Mesothelial cell of epicardium (in vitro differentiated cells): ENCODE measurements around the gene TRAF6. TPM values are rescaled to one million over a fixed set of nuclear protein-coding genes. Genes with fewer than 3 reads are reported as not detected.
"Not testable (repeated sequence)": the region's sequence is repeated elsewhere in the genome, so short reads cannot be mapped to it uniquely, and the experiment has no call there.

Experiments
- DNase-seq, 2 experiments: peaks; one replicate each; pipeline ENCODE4 v3.0.0; 2021; ENCODE audit warnings: low spot score in 2 of 2; ENCODE audit not compliant: unreplicated experiment in 2 of 2
- H3K27ac Mint-ChIP-seq: 2 replicates; pipeline ENCODE4 v1.8.0; 2021; ENCODE audit warnings: mixed read lengths
- H3K27me3 Mint-ChIP-seq: 2 replicates; pipeline ENCODE4 v1.8.0; 2021; ENCODE audit warnings: low read depth, mixed read lengths
- H3K36me3 Mint-ChIP-seq: 2 replicates; pipeline ENCODE4 v1.8.0; 2021; ENCODE audit warnings: mixed read lengths
- H3K4me1 Mint-ChIP-seq: 2 replicates; pipeline ENCODE4 v1.8.0; 2021; ENCODE audit warnings: mixed read lengths
- H3K4me3 Mint-ChIP-seq: 2 replicates; pipeline ENCODE4 v1.8.0; 2021; ENCODE audit warnings: mild to moderate bottlenecking, moderate library complexity, mixed read lengths
- H3K9me3 Mint-ChIP-seq: 2 replicates; pipeline ENCODE4 v1.8.0; 2021; ENCODE audit warnings: mixed read lengths
- CTCF ChIP-seq: fragments of 200-600 bp; sonication (generic); IDR thresholded peaks from one replicate; pipeline ENCODE4 v1.5.0; 2021; ENCODE audit warnings: antibody characterized with exemption; ENCODE audit not compliant: unreplicated experiment
- total RNA-seq: library from RNA; stranded (reverse); gene quantifications from 3 replicates; pipeline ENCODE4 v1.2.1, GENCODE V29; 2021

TRAF6 gene
- 16.6 to 17.8 TPM (median 17.4 TPM) in 3 replicates for total RNA-seq

- peak; percentile 86 to 96 for DNase-seq
- H3K36me3 Mint-ChIP-seq, result no peaks in the 10 kb centered on the region
- peaks cover 13% of the 10 kb centered on the region for H3K27me3 Mint-ChIP-seq
- peak within 1 kb of the TSS; percentile 99 for H3K27ac Mint-ChIP-seq
- peaks cover 13% of the 10 kb centered on the region for H3K9me3 Mint-ChIP-seq
- peaks cover 30% of the 10 kb centered on the region for H3K4me1 Mint-ChIP-seq
- H3K4me3 Mint-ChIP-seq, result peak within 1 kb of the TSS; percentile 100
- peak; percentile 92 for TF ChIP-seq CTCF
Measured at GRCh38 chr11:36509694-36510593, at the start of gene TRAF6. Gene TRAF6, minus strand, starts transcription at chr11:36510272. Its CDS starts 8,757 bp downstream, at chr11:36501515.

- peaks cover 15% of the 10 kb centered on the region for H3K9me3 Mint-ChIP-seq
- no peak overlapping the region for H3K27ac Mint-ChIP-seq
- H3K4me1 Mint-ChIP-seq, result no peaks in the 10 kb centered on the region
- H3K36me3 Mint-ChIP-seq, result no peaks in the 10 kb centered on the region
- no peak for TF ChIP-seq CTCF
- DNase-seq, result no peak
- peaks cover 10% of the 10 kb centered on the region for H3K27me3 Mint-ChIP-seq
- no peak overlapping the region for H3K4me3 Mint-ChIP-seq
Measured at GRCh38 chr11:36558571-36559413, 48.7 kb upstream of the TRAF6 start.

GRCh38 chr11:36557991-36558390 is 47.9 kb upstream of the TRAF6 start:
- Mint-ChIP-seq H3K4me3 (no peak overlapping the region), H3K9me3 (peaks cover 15% of the 10 kb centered on the region), H3K4me1 (no peaks in the 10 kb centered on the region), H3K36me3 (no peaks in the 10 kb centered on the region), H3K27me3 (peaks cover 10% of the 10 kb centered on the region), H3K27ac (no peak overlapping the region)
- no peak for TF ChIP-seq CTCF
- no peak for DNase-seq

- not testable (repeated sequence) for H3K4me1 Mint-ChIP-seq, H3K36me3 Mint-ChIP-seq, H3K27ac Mint-ChIP-seq, DNase-seq, H3K4me3 Mint-ChIP-seq
- H3K27me3 Mint-ChIP-seq, result peaks cover 10% of the 10 kb centered on the region
- peaks cover 15% of the 10 kb centered on the region for H3K9me3 Mint-ChIP-seq
Measured at GRCh38 chr11:36557390-36557789, 47.3 kb upstream of the TRAF6 start.

GRCh38 chr11:36550385-36551115 is 40.5 kb upstream of the TRAF6 start:
- no peaks in the 10 kb centered on the region for H3K36me3 Mint-ChIP-seq
- no peaks in the 10 kb centered on the region for H3K4me1 Mint-ChIP-seq
- H3K27me3 Mint-ChIP-seq, result peaks cover 12% of the 10 kb centered on the region
- no peak for TF ChIP-seq CTCF
- H3K9me3 Mint-ChIP-seq, result peaks cover 23% of the 10 kb centered on the region
- no peak for DNase-seq
- H3K4me3 Mint-ChIP-seq, result no peak overlapping the region
- no peak overlapping the region for H3K27ac Mint-ChIP-seq
